NCI-H2107 (cell line): ENCODE results near the gene REEP6.

ENCODE experiments used
- DNase-seq: peaks from one replicate; lab custom pipeline; 2025; lab: John Stamatoyannopoulos, UW

Gene REEP6

GRCh38 chr19:1491114-1491848 lies at the start of gene REEP6:
REEP6 (plus strand) TSS chr19:1491181; CDS start chr19:1491270, 89 bp downstream.
- DNase-seq, result no peak

GRCh38 chr19:1441677-1442438 lies 49.1 kb upstream of the REEP6 start:
- DNase-seq, result no peak

GRCh38 chr19:1445185-1445931 lies 45.6 kb upstream of the REEP6 start:
- DNase-seq, result no peak

GRCh38 chr19:1445932-1446712 lies 44.9 kb upstream of the REEP6 start:
- DNase-seq, result no peak

GRCh38 chr19:1446713-1447481 lies 44.1 kb upstream of the REEP6 start:
- no peak for DNase-seq

- no peak for DNase-seq
Measured at GRCh38 chr19:1447504-1447903, 43.5 kb upstream of the REEP6 start.

GRCh38 chr19:1447944-1448343 lies 43.0 kb upstream of the REEP6 start:
- DNase-seq, result no peak

- DNase-seq, result no peak
Measured at GRCh38 chr19:1449467-1450442, 41.2 kb upstream of the REEP6 start, which contains the start of gene APC2. APC2 (plus strand) TSS chr19:1450121; CDS start chr19:1453002, 2,881 bp downstream.

- no peak for DNase-seq
Measured at GRCh38 chr19:1450735-1451731, 39.9 kb upstream of the REEP6 start.

GRCh38 chr19:1451916-1452801 lies 38.8 kb upstream of the REEP6 start:
- DNase-seq, result no peak

GRCh38 chr19:1452802-1453524 lies 38.0 kb upstream of the REEP6 start:
- no peak for DNase-seq

GRCh38 chr19:1453525-1454364 lies 37.2 kb upstream of the REEP6 start:
- no peak for DNase-seq

- no peak for DNase-seq
Measured at GRCh38 chr19:1455002-1455335, 36.0 kb upstream of the REEP6 start.

GRCh38 chr19:1455336-1456120 lies 35.5 kb upstream of the REEP6 start:
- no peak for DNase-seq
